GM19025 (cell line): ENCODE data around the gene MEMO1.
A peak's percentile ranks its signal among the peaks of the same experiment; 100 is the strongest.
"Not testable (repeated sequence)": the region's sequence is repeated elsewhere in the genome, so short reads cannot be mapped to it uniquely, and the experiment has no call there.

Experiments
- ATAC-seq: cut with Tn5 transposase; IDR thresholded peaks from one replicate; pipeline ENCODE4 v1.9.1; 2021; ENCODE audit warnings: mild to moderate bottlenecking, low read depth, moderate library complexity; ENCODE audit not compliant: unreplicated experiment

The MEMO1 gene

DNA sequence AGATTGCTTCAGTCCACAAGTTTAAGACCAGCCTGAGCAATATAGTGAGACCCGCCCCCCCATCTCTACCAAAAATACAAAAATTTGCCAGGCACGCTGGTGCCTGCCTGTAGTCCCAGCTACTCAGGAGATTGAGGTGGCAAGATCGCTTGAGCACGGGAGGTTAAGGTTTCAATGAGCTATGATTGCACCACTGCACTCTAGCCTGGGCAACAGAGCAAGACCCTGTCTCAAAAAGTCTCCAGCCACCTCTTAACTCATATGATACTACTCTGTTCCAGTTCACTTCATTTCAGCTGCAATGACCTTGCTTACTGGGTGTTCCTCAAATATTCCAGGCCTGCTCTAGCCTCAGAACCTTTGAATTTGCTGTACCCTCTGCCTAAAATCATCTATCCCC is 11.4 kb downstream of the MEMO1 start:
- ATAC-seq, result no peak

DNA sequence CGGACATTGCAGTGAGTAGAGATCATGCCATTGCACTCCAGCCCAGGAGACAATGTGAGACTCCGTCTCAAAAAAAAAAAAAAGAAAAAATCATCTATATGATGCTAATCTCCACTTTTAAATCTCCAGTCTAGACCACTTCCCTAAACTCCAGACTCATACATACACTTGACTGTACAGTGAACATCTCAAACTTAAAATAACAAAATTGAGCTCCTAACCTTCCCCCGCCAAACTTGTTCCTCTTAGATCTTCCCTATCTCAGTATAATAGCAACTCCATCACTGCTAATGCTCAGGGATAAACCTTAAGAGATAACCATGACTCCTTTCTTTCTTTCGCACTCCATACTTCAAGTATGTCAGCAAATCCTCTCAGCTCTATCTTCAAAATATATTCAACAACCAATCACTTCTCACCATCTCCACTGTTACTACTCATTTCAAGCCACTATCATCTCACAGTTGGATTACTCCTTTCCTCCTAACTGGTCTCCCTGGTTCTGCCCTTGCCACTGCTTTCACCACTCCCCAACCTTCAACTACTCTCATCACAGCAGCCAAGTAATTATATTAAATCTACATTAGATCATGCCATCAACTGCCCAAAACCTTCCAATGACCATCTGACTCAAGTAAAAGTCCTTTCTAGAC is 12.0 kb downstream of the MEMO1 start:
- no peak for ATAC-seq

DNA sequence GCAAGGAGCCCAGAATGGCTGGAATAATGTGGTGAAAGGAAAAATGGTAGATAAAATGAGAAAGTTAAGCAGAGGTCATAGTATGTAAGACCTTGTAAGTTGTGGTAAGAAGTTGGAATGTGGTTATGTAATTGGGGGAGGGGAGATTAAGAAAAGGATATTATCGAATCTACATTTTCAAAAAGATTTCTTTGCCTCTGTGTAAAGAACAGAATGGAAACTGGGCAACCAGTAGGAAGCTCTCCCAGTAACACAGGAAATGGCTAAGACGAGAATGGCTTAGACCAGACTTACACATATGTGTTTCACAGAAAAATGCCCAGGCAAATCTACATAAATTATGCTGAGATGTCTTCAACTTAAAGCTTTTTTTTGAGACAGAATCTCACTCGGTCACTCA is 13.2 kb downstream of the MEMO1 start:
- ATAC-seq, result no peak

DNA sequence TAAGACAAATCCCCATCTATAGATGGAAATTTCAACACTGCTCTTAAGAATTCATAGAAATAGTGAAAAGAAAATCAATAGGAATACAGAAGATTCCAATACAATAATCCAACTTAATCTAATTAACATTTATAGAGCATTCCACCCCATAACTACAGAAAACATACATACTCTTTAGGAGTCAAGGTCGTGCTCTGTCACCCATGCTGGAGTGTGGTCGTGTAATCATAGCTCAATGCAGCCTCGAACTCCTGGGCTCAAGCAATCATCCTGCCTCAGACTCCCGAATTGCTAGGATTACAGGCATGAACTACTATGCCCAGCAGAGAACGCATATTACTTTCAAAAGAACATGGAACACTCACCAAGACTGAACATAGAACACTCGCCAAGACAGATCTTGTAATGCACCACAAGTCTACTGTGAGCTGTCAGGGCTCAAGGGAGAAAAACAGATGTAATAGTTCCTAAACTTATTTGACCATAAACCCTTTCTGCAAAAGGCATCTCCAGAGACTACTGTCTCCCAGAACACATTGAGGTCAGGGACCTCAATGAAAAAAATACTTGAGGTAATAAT is 14.1 kb downstream of the MEMO1 start:
- no peak for ATAC-seq

DNA sequence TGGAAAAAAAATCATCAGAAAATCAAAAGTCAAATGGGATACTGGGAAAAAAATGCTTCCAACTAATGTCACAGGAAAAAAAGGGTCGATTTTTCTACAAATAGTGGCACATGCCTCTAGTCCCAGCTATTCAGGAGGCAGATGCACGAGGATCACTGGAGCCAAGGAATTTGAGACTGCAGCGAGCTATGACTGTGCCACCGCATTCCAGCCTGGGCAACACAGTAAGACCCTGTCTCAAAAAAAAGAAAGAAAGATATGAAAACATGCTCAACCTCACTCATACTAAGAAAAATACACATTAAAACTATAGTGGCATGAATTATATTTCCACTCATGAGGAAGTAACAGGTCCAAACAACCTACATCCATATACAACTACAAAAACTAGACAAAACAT is 17.9 kb downstream of the MEMO1 start:
- ATAC-seq, result no peak

DNA sequence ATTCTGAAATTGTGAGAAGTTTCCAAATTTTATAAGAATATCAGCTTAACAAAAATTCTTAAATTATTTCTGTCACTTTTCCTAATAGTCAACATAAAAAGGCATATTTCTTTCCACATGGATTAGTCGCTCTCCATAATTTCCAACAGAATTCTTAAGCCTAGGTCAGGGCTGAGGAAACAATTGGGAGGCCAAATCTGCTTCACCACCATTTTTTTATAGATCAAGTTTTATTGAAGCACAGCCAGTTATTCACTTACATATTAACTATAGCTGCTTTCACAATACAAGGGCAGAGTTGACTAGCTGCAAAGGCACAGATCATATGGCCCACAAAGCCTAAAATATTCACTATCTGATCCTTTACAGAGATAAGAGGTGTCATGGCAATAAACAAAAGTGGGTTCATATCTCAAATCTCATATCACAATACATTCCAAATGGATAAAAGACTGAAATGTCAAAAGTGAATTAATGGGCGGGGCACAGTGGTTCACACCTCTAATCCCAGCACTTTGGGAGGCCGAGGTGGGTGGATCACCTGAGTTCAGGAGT is 18.7 kb downstream of the MEMO1 start:
- ATAC-seq, result no peak

DNA sequence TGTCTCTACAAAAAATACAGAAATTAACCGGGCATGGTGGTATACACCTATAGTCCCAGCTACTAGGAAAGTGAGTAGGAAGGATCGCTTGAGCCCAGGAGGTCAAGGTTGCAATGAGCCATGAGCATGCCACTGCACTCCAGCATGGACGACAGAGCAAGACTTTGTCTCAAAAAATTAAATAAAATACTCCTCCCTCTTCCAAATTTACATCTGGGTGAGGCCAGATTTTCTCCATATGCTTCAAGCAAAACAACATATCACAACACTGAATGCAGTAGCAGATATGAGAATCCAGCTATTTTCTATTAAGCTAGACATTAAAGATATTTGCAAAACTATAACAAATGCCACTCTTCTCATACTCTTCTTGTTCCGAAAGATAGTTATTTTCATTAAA is 20.9 kb downstream of the MEMO1 start:
- no peak for ATAC-seq

DNA sequence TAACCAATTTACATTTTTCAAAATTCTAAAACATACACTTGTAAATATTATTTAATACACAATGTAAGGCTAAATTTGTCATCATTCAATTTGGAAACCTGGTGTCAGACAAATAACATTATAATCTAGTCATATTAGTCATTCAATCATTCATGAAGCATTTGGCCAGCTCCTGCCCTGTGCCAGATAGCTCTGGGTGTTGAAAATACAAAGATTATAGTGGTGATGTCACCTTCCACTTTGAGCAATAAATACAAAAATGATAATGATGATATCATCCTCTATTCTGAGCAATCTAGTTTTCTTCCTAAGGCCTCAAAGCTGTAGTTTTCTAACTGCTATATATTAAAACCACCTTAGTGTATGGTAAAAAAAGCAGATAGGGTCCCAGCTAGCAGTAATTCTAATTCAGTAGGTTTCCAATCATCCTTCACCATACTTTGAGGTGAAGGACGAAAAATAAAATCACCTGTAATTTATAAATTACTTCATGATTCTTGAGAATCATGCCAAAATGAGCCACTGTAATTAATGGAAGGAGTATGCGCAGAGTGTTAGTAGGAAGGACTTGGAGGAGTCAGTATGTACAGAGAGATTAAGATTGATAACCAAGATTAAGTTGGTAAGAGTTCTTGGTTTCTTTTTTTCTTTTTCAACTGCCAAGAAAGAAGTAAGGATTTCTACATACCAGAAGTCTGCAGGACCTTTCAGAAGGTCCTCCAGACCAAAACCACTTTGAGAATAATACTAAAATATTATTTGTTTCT is 23.2 kb downstream of the MEMO1 start:
- ATAC-seq, result no peak

DNA sequence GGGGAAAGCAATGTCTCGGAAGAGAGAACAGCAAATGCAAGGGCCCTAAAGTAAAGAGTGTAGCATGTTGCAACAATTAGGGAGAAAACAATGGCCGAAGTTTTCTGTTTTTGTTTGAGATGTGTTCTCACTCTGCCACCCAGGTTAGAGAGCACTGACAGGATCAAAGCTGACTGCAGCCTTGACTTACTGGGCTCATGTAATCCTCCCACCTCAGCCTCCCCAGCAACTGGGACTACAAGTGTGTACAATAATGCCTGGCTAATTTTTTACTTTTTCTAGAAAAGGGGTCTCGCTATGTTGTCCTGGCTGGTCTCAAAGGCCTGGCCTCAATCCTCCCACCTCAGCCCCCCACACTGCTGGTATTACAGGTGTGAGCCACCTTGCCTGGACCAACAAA is 23.9 kb downstream of the MEMO1 start:
- ATAC-seq, result no peak

DNA sequence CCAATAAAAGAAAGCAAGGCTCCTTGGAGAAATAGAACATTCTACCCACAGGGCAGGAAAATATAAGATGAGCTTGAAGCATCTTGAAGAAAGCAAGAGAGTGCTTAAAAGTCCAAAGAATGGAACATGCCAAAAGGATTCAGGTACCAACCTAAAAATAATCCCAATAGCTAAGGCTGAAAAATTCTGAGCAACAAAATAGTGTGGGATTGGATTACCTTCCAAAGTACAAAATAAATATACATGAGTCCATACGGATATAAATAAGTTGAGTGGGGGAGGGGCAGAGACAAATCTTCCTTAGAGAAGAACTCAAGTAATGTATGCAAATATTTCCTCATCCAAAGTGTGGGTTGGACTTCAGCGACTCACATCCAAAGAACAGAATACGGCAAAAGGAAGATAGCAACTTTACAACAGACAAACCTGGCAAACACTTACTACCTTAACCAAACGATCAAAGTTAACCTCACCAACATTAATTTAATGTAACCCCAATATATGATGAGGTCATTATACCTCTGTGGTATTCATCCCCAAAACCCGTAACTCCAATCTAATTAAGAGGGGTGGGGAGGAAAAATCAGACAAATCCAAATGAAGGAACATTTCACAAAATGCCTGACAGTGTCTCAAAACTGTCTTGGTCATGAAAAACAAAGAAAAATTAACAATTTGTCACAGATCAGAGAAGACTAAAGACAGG is 26.9 kb downstream of the MEMO1 start:
- ATAC-seq, result no peak

DNA sequence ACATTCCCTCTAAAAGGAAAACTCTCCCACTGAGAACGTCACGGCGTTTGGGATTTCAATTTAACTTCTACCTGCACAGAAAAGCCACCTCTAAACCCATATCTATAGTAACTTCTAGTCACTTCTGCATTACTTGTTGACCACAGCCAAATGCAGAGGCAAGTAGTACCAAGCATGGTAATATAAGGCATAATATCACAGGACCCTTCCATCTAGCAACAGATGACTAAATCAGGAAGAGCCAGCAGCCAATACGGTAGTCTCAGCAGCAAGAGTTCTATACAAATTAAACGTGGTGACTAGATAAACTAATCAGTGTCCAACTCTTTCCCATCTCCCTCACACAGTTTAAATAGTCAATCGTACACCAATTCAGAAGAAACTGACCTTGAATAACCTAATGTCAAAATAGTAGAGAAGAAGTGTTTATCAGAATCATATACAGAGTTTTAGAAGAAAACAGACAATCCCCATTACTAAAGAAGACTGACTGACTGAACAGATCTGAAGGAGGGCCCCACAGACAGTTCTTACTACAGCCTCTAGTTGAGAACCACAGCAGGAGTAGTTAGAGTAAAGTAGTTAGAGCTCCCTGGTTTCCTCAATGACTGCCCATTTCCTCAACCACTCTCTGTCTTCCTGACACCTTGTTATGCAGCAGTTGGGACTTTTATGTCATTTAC is 30.0 kb downstream of the MEMO1 start:
- ATAC-seq, result peak; percentile 99

DNA sequence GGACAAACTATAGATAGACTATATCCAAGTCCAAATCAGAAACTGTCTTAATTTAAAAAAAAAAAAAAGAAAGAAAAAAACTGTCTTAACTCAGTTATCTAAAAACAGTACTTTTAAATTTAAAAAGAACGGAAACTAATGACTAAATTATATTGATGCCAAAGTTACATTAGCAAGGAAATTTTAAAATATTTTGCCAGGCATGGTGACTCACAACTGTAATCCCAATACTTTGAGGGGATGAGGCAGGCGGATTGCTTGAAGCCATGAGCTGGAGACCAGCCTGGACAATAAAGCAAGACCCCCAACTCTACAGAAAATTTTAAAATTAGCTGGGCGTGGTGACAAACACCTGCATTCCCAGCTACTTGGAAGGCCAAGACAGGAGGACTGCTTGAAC is 30.9 kb downstream of the MEMO1 start:
- ATAC-seq, result no peak

DNA sequence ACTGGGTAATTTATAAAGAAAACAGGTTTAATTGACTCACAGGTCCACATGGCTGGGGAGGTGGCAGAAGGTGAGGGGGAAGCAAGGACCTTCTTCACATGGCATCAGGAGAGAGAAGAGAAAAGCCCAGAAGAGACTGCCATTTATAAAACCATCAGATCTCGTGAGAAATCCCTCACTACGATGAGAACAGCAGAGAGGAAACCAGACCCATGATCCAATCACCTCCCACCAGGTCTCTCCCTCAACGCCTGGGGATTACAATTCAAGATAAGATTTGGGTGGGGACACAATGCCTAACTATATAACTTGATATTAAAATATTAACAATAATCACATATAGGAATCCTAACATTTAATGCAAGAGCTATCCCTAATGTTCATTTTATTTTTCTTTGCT is 31.8 kb downstream of the MEMO1 start:
- ATAC-seq, result no peak

DNA sequence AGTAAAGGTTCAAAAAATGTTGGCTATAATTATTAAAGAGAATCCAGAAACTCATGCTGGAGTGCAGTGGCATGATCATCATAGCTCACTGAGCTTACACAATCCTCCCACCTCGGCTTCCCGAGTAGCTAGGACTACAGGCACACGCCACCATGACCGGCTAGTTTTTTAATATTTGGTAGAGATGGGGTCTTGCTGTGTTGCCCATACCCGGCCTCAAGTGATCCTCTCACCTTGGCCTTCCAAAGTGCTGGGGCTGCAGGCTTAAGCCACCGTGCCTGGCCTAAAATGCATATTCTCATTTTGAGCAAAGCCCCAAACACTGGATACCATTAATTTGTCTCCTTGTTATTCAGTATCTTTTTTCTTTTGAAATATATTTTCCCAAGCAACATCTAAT is 32.4 kb downstream of the MEMO1 start:
- no peak for ATAC-seq

DNA sequence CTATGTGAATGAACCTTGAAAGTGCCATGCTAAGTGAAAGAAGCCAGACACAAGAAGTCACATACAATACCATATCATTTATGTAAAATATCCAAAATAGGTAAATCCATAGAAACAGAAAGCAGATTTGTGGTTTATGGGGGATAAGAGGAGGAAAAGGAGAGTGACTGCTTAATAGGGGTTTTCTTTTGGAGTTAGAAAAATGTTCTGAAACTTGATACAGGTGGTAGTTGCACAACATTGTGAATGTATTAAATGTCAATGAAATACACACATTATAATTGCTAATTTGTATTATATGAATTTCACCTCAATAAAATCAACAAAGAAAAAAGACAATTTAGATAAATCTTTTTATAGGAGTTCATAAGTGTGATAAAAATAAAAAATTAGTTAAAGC is 37.1 kb downstream of the MEMO1 start:
- no peak for ATAC-seq

DNA sequence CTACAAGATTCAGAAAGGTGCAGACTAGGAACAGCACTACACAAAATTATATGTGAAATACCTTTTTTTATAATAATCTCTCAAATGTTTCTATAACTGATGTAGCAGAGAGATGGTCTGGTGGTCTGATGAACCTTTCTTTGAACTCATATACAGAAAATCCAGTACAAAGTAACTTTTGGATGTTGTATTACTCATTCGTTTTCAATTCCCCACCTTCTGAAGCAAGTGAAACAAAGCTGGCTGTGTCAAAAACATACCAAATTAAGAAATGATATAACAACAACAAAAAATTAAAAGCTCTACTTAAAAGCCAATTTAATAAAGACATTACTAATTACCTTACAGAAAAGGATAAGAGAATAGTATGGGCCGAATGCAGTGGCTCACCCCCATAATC is 38.7 kb downstream of the MEMO1 start:
- ATAC-seq, result no peak

DNA sequence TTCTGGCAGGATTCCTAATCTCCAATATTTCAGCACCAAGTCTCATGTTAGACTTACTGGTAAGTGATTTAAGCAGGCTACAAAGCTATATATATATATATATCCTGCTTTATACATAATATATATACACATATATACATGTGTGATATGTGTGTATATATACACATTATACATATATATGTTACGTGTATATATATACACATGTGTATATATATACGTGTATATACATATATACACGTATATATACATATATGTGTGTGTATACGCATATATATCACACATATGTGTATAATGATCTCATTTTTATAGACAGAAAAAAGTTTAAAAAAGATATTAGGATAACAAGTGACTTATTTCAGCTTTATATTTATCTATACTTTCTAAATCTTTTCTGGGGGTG is 41.6 kb downstream of the MEMO1 start:
- ATAC-seq, result no peak

DNA sequence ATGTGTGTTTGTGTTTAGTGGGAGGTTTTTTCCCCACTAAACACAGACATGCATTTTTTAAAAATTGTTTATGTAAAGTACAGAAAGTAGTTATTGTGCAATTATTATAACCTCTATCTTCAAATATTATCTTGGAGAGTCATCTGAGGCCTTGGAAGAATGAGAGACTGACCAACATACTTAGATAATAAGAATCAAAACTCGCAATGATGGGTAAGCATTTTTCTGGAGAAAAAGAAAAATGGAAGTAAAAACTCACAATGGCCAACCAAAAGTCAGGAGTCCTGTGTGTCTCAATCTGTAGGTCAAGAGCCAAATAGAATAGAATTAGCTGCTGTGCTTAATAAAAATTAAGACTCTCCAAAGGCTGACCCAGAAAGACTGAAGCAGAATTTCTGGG is 43.0 kb downstream of the MEMO1 start:
- no peak for ATAC-seq

DNA sequence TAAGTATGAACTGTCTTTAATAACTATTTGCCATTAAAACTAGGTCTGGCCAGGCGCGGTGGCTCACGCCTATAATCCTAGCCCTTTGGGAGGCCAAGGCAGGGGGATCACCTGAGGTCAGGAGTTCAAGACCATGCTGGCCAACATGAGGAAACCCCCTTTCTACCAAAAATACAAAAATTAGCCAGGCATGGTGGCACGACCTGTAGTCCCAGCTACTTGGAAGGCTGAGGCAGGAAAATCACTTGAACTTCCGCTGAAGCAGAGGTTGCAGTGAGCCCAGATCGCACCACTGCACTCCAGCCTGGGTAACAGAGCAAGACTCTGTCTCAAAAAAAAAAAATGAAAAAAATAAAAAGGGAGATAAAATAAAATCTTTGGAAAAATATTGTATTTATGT is 44.4 kb downstream of the MEMO1 start:
- not testable (repeated sequence) for ATAC-seq

DNA sequence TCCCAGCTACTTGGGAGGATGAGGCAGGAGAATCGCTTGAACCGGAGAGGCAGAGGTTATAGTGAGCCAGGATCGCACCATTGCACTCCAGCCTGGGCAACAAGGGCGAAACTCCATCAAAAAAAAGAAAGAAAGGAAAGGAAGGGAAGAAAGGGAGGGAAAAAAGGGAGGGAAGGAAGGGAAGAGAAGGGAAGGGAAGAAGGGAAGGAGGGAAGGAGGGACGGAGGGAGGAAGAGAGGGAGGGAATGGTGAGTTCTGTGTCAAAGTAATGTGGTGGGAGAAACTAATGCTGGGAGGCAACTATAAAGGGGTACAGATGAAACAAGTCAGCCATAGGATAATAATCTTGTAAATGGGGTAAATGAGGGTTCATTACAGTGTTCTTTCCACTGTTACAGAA is 45.7 kb downstream of the MEMO1 start:
- no peak for ATAC-seq
